GM21381 (cell line): ENCODE data around the gene WBP2.
A peak's percentile ranks its signal among the peaks of the same experiment; 100 is the strongest.
"Not testable (repeated sequence)": the region's sequence is repeated elsewhere in the genome, so short reads cannot be mapped to it uniquely, and the experiment has no call there.

ENCODE experiments used
- ATAC-seq: cut with Tn5 transposase; IDR thresholded peaks from one replicate; pipeline ENCODE4 v1.9.1; 2021; ENCODE audit warnings: mild to moderate bottlenecking, moderate library complexity; ENCODE audit not compliant: unreplicated experiment

Gene WBP2

DNA sequence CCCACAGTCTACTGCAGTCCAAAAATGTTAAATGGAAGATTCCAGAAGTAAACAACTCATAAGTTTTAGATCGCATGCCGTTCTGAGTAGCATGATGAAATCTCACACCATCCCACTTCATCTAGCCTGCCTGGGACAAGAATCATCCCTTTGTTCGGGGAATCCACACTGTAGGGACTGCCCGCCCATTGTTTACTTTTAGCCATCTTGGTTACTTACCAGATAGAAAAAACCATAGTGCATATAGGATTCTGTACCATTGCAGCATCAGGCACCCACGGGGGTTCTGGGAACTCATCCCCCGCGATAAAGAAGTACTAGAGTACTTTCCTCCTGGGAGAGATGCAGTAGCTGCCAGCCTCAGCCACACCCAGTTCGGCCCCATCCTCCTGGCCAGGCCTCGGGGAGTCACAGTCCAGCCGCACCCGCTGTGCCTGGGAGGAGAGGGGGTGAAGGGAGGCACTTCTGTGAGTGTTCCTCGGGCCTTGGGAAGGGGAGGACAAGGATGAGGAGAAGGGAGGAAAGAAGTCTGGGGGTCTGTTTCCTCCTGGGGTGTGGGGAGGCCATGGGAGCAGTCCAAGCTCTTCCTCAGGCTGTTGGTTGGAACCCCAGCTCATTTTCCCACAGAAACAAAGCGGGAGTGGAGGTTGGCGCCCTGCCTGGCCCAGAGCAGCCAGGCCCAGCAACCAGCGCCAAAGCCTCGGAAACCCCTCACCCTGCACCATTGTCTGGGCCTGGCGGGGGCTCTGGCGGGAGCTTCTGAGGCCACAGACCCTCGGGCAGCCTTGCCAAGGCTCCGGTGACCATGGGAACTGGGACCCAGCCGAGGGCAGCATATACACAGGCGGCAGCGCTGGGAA, 14.4 kb upstream of the WBP2 start:
- no peak for ATAC-seq

DNA sequence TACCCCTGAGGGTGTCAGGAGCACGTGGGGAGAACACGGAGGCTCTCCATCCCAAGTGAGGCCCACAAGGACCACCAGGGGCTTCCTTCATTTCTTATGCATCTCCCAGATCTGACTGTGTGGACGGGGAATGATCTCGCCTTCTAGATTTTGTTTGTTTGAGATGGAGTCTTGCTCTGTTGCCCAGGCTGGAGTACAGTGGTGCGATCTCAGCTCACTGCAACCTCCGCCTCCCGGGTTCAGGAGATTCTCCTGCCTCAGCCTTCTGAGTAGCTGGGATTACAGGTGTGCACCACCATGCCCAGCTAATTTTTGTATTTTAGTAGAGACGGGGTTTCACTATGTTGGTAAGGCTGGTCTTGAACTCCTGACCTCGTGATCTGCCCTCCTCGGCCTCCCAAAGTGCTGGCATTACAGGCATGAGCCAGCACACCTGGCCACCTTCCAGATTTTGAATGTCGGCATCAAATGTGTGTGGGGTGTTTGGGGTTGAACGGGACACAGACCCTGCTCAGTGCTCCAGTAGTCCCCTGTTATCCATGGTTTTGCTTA, 13.7 kb upstream of the WBP2 start:
- not testable (repeated sequence) for ATAC-seq

DNA sequence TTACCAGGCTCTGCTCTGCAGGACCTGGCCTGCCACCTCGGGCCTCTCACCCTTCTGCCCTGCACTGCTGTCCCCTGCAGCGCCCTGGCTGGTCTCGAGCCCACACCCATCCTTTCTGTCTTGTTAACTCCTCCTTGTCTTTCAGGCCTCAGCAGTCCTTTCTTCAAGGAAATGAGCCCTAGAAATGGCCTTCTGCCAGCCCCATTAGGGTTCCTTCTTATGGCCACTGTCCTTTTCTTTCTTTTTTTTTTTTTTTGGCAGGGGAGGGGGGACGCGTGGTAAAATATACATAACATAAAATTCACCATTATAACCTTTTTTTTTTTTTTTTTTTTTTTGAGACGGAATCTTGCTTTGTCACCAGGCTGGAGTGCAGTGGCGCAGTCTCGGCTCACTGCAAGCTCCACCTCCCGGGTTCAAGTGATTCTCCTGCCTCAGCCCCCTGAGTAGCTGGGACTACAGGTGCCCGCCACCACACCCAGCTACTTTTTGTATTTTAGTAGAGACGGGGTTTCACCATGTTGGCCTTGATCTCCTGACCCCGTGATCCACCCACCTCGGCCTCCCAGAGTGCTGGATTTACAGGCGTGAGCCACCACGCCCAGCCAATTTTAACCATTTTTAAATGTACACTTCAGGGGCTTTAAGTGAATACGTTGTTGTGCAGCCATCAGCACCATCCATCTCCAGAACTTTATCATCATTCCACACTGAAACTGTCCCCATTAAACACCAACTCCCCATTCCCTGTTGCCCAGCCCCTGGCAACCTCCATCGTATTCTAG, 10.5 kb upstream of the WBP2 start:
- not testable (repeated sequence) for ATAC-seq

- ATAC-seq = not testable (repeated sequence)
These were observed 9.8 kb upstream of the WBP2 start for GRCh38 chr17:75864887-75865286.

DNA sequence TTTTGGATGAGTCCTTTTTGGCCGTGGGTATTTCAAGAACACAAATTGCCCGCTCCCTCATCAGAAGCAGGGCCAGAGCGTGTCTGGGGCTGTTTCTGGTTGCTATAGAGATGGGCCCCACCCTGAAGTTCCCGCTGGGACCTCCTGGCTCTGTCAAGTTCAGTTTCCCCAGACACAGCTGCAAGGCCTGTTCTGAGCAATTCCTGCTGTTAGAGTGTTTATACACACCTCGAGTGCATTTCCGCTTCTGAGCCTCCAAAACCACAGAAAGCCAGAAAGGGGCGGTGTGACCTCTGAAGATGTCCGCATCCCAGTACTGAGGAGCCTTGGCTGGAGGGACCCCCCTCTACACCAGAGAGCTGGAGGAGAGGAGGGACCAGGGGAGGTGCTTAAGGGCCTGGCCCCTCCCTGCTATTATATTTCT, 9.3 kb upstream of the WBP2 start:
- peak; percentile 87 for ATAC-seq

GRCh38 chr17:75861927-75862317, 6.8 kb upstream of the WBP2 start:
- no peak for ATAC-seq

GRCh38 chr17:75859358-75859757, 4.2 kb upstream of the WBP2 start:
- not testable (repeated sequence) for ATAC-seq

DNA sequence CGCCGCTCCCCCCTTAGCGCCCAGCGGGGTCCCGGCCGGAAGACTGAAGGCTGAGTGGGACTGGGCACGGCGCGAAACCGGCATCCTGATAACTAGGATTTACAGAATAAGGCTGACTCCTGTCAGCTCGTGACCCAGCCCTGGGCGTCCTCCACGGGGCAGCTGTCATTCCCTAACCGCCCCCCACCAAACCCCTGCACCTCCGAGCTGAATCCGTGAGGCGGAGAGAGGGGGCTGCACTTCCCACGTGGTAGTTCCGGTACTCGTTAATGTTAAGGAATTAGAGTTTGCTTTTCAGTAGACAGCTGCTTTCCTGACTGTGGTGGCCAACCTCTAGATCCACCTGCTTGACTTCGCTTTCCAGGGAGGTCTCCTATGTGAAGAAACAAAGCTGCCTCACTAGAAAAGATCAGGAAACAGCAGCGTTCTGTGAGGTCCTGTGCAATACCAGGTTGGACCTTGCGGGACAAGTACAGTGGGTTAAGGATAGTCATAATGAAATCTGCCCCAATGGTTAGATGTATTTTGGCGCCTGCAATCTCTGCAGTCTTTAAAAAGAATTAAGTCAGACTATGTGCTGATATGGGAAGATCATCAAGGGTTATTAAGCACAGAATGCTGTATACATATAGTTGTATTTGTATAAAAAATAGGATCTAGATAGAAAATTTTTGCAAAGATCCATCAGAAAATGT, 1.1 kb upstream of the WBP2 start:
- ATAC-seq = no peak

- ATAC-seq = no peak
These were observed 240 bp downstream of the WBP2 start for GRCh38 chr17:75854881-75855309.

- ATAC-seq = no peak
These were observed 910 bp downstream of the WBP2 start for GRCh38 chr17:75854101-75854748.

- no peak for ATAC-seq
These were observed 1.7 kb downstream of the WBP2 start for GRCh38 chr17:75853433-75853832.

- not testable (repeated sequence) for ATAC-seq
These were observed 3.5 kb downstream of the WBP2 start for GRCh38 chr17:75851693-75851991.

DNA sequence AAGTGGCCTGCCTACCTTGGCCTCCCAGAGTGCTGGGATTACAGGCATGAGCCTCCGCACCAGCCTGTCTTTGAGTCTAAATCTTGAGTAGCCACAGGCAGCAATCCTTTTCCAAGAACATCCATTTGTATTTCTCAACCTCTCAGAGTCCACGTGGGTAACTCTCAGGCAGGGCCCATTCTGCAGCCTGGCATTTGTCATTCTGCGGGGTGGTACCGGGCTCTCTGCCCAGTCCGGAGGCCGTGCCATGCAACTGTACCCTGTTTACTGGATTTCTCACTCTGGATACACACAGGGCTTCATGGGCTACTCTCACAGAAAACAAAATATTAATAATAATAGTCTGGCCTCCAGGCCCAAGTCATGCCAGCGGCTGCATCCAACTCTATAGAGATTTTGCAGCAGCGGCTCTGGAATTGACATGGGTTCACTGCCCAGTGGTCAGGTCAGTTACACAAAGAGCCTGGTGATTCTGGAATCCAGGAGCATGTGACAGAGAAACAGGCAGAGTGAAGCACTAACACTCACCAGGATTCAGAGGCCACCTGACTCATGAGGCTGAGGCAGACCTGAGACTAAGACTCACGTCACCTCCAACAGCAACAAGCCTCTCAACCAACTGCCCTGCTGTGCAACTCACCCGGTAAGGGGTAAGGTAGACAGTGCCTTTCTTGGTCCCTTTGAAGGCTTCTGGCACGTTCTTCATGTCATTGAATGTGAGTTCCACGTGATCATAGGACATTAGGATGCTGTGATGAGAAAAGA, 4.0 kb downstream of the WBP2 start:
- no peak for ATAC-seq

- ATAC-seq = no peak
These were observed 5.4 kb downstream of the WBP2 start for GRCh38 chr17:75849724-75850123.

GRCh38 chr17:75849279-75849646, 5.9 kb downstream of the WBP2 start:
- ATAC-seq = no peak

DNA sequence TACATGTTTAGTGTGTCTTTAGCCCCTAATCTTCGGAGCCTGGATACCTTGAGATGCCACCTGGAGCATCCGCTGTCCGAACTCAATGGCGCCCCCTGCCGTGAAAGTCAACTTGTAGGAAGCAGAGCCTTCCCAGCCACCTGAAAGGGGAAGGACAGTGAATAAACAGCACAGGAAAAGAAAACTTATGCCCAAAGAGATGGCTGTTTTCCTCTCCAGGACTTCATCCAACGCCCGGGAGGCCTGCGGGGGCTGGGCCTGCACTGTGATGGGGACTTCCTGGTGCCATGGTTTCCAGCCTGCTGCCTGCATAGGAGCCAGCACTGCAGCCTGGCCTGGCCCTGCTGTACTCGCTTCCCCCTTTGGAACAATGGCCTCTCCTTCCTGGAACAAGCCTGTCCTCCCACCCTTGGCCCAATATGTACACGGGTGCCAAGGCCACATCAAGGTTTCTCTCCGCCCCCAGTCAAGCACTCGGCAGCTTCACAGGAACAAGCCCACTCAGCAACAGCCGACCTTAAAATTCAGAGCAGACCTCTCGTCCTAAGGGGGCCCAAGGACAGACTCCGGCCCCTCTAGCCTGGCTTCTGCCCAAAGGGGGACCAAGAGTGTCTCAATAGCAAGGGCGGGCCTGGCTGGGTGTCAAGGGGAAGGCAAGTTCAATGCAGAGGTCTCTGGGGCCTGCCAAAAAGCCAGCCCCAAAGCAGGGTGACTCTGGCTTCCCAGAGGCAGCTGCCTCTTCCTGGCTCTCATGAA, 6.4 kb downstream of the WBP2 start:
- no peak for ATAC-seq

GRCh38 chr17:75847614-75848522, 7.3 kb downstream of the WBP2 start:
- ATAC-seq = no peak
